PC-3 (cell line): Measurements from ENCODE around the gene RAI1.

Experiments
- CTCF ChIP-seq: fragments of 300-600 bp; sonication (generic); conservative IDR thresholded peaks from 2 replicates; pipeline ENCODE4 v1.5.1; 2017; ENCODE audit warnings: antibody characterized with exemption, low read depth, mild to moderate bottlenecking, low read length
- EZH2 ChIP-seq: fragments of 300-600 bp; sonication (generic); IDR thresholded peaks from one replicate; pipeline ENCODE4 v1.6.1; 2017; ENCODE audit warnings: antibody characterized with exemption, mild to moderate bottlenecking, low read length; ENCODE audit not compliant: unreplicated experiment

GRCh38 chr17:17798010-17798556 lies 116.8 kb downstream of the RAI1 start:
- TF ChIP-seq CTCF (no peak), EZH2 (no peak)
